ENCODE results near the gene SORCS2.

Gene SORCS2

DNA sequence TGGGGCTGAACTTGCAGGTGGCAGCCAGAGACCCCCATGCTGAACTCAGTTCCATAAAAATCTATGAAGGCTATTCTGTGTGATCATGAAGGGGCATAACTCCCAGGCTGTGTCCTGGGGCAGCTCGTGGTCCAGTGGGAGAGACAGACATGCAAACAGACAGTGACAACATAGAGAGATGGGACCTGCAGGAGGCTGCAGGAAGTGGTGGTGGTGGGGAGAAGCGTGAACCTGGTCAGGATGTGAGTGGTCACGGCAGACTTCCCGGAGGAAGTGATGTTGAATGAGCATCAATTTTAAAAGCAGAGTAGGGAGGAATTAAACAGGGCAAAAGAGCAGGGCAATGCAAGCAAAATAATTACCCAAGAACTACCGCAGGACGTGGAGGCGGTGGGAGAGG, 23.2 kb upstream of the SORCS2 start:
- H3K4me1 ChIP-seq (ENCODE audit: control insufficient read depth, insufficient read depth, low read length) = no peaks in the 10 kb centered on the region
- POLR2A ChIA-PET = no interaction called here
- H3K36me3 ChIP-seq (ENCODE audit: control insufficient read depth in 2 of 2, insufficient read depth in 1 of 2, low read length in 2 of 2) = no peaks in the 10 kb centered on the region
- H3K27ac ChIP-seq (ENCODE audit: extremely low read depth, low read depth, low read length) = no peak overlapping the region
- H3K9me3 ChIP-seq (ENCODE audit: control insufficient read depth, insufficient read depth, low read depth, low read length) = no peaks in the 10 kb centered on the region
- no peak for TF ChIP-seq MZF1 (tag by site-specific recombination; IDR thresholded peaks at IDR 0.05; ENCODE audit: borderline replicate concordance)
- TF ChIP-seq, protein P1, sequence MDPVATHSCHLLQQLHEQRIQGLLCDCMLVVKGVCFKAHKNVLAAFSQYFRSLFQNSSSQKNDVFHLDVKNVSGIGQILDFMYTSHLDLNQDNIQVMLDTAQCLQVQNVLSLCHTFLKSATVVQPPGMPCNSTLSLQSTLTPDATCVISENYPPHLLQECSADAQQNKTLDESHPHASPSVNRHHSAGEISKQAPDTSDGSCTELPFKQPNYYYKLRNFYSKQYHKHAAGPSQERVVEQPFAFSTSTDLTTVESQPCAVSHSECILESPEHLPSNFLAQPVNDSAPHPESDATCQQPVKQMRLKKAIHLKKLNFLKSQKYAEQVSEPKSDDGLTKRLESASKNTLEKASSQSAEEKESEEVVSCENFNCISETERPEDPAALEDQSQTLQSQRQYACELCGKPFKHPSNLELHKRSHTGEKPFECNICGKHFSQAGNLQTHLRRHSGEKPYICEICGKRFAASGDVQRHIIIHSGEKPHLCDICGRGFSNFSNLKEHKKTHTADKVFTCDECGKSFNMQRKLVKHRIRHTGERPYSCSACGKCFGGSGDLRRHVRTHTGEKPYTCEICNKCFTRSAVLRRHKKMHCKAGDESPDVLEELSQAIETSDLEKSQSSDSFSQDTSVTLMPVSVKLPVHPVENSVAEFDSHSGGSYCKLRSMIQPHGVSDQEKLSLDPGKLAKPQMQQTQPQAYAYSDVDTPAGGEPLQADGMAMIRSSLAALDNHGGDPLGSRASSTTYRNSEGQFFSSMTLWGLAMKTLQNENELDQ (tag by site-specific recombination; IDR thresholded peaks at IDR 0.05; ENCODE audit: low read depth) = no peak
- no peak for TF ChIP-seq BCL6B (tag by site-specific recombination; IDR thresholded peaks at IDR 0.05)
- TF ChIP-seq ZXDB (tag by site-specific recombination; IDR thresholded peaks at IDR 0.05) = no peak
- TF ChIP-seq ZNF133 (tag by site-specific recombination; IDR thresholded peaks at IDR 0.05) = no peak
- no peak for TF ChIP-seq ZNF544 (tag by site-specific recombination; IDR thresholded peaks at IDR 0.05)
- no peak overlapping the region for H3K4me3 ChIP-seq (ENCODE audit: low read depth, low read length)
- CTCF ChIA-PET = no interaction called here

DNA sequence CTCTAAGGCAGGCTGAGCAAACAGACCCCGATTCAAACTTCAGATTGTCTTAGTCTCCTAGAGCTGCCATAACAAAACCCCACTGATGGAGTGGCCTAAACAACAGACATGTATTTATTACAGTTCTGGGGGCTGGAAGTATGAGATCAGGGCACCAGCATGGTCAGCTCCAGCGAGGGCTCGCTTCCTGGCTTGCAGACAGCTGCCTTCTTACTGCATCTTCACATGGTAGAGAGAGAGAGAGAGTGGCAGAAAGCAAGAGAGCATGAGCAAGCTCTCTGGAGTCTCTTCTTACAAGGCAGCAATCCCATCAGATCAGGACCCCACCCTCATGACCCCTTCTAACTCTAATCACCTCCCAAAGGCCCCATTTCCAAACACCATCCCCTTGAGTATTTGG, 22.3 kb upstream of the SORCS2 start:
- CTCF ChIA-PET = interaction anchor here (0.6 to 1.0 kb wide), 2 partner anchors 22 to 165 kb away, joined by 4 to 5 read pairs; partner anchors contain the start of gene SORCS2
- no peaks in the 10 kb centered on the region for H3K4me1 ChIP-seq (ENCODE audit: control insufficient read depth, insufficient read depth, low read length)
- no peaks in the 10 kb centered on the region for H3K9me3 ChIP-seq (ENCODE audit: control insufficient read depth, insufficient read depth, low read depth, low read length)
- no peak overlapping the region for H3K4me3 ChIP-seq (ENCODE audit: low read depth, low read length)
- no peak for TF ChIP-seq ZNF37A (tag by site-specific recombination; IDR thresholded peaks at IDR 0.05)
- TF ChIP-seq ZNF830 (tag by site-specific recombination; IDR thresholded peaks at IDR 0.05; ENCODE audit: low read depth) = no peak
- no peak for TF ChIP-seq ZNF211 (tag by site-specific recombination; IDR thresholded peaks at IDR 0.05; ENCODE audit: low read depth)
- TF ChIP-seq ZBTB7A (tag by site-specific recombination; IDR thresholded peaks at IDR 0.05; ENCODE audit: low read depth) = no peak
- TF ChIP-seq, protein P1 (tag by site-specific recombination; IDR thresholded peaks at IDR 0.05; ENCODE audit: low read depth) = no peak
- TF ChIP-seq ZNF843 (tag by site-specific recombination; IDR thresholded peaks at IDR 0.05) = no peak
- no peak for TF ChIP-seq ZNF571 (tag by site-specific recombination; IDR thresholded peaks at IDR 0.05)
- no peak for TF ChIP-seq YY1 (tag by site-specific recombination; IDR thresholded peaks at IDR 0.05)
- no peak for TF ChIP-seq KLF16 (tag by site-specific recombination; IDR thresholded peaks at IDR 0.05)
- TF ChIP-seq EGR2 (tag by site-specific recombination; IDR thresholded peaks at IDR 0.05; ENCODE audit: low read depth) = no peak
- no peaks in the 10 kb centered on the region for H3K36me3 ChIP-seq (ENCODE audit: control insufficient read depth in 2 of 2, insufficient read depth in 1 of 2, low read length in 2 of 2)
- H3K27ac ChIP-seq (ENCODE audit: extremely low read depth, low read depth, low read length) = no peak overlapping the region
- POLR2A ChIA-PET = no interaction called here

DNA sequence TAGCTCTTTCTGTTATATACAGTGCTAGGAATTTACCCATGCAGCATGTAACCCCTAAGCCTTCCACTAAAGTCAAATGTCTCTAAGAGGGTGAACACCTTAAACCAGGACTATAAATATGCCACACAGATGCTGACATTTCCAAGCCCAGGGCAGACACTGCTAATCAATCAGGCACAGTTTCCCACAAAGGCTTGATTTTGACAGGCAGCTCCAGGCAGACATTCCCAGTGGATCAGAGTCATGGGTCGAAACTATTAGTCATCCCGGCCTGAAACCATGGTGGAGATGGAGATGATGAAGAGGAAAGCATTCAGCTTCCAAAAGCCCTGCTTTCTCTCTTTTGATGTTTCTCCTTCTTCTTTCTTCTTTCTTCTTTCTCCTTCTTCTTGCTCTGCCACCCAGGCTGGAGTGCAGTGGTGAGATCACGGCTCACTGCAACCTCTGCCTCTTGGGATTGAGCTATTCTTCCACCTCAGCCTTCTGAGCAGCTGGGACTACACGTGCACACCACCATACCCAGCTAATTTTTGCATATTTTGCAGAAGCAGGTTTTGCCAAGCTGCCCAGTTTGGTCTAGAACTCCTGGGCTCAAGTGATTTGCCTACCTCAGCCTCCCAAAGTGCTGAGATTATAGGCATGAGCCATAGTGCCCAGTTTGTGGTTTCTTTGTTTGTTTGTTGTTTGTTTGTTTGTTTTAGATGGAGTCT, 21.0 kb upstream of the SORCS2 start:
- ChIA-PET CTCF (interaction anchor here (0.5 kb wide), 1 partner anchor 345 kb away, joined by 4 read pairs; no protein-coding TSS in a partner anchor), POLR2A (no interaction called here)
- Histone ChIP-seq H3K4me3 (ENCODE audit: low read depth, low read length) (no peak overlapping the region), H3K4me1 (ENCODE audit: control insufficient read depth, insufficient read depth, low read length) (no peaks in the 10 kb centered on the region), H3K36me3 (ENCODE audit: control insufficient read depth in 2 of 2, insufficient read depth in 1 of 2, low read length in 2 of 2) (no peaks in the 10 kb centered on the region), H3K27ac (ENCODE audit: extremely low read depth, low read depth, low read length) (no peak overlapping the region), H3K9me3 (ENCODE audit: control insufficient read depth, insufficient read depth, low read depth, low read length) (no peaks in the 10 kb centered on the region)
- TF ChIP-seq ZNF366 (tag by site-specific recombination; conservative IDR thresholded peaks at IDR 0.05) (no peak), ZBTB17 (tag by site-specific recombination; IDR thresholded peaks at IDR 0.05) (peak; percentile 61; the same call in 1 of the 2 replicates)

All from HEK293 (cell line).